Measurements from ENCODE around the gene HCFC1. TPM values are rescaled to one million over a fixed set of nuclear protein-coding genes. Genes with fewer than 3 reads are reported as not detected.

Gene HCFC1
- total and polyA plus RNA-seq, 2 of the 8 experiments (the other 6 are each of a cell fraction or from before 2014, with no cell fraction given): 24.9 to 117 TPM

DNA sequence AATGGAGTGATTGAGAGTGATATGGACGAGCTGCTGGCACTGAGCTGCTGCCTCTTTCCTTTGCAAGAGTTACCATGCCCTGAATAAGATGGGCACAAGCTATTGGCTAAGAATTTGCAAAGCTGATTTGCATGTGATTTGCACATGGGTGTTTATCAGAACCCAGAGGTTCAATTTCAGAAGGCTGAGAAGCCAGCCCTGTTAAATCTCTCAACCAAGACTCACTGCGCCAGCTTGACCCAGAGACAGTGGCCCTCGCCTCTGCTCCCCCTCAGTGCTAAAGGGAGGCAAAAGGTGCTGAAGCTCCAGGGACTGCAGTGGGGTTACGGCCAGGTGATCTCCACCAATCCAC lies 46.3 kb downstream of the HCFC1 start:
- Histone ChIP-seq H2AK5ac (ENCODE audit: low read depth, low read length) (no peak overlapping the region), H3K4me3 (ENCODE audit: extremely low read depth in 1 of 4, insufficient read depth in 2 of 4, low read depth in 3 of 4, low read length in 4 of 4) (peak overlapping the region; percentile 46 to 77 (median 56)), H3K27me3 (replicated peaks in 1 of 4; ENCODE audit: control insufficient read depth in 3 of 4, extremely low read depth in 1 of 4, insufficient read depth in 3 of 4, low read length in 3 of 4) (no peaks in the 10 kb centered on the region), H3K18ac (ENCODE audit: extremely low read depth, low read length) (no peak overlapping the region), H3K79me2 (ENCODE audit: control insufficient read depth in 1 of 2, insufficient read depth in 2 of 2, low read length in 2 of 2) (peaks cover 0 to 3% of the 10 kb centered on the region in 2 experiments; a peak in 1 of 4 replicates), H2BK120ac (replicated peaks; ENCODE audit: low read depth, low read length) (no peak overlapping the region), H4K8ac (ENCODE audit: extremely low read depth, insufficient read depth, low read length) (no peak overlapping the region), H2AFZ (ENCODE audit: low read length) (no peak overlapping the region), H3K79me1 (ENCODE audit: low read depth, low read length) (no peaks in the 10 kb centered on the region; the same call in 1 of the 2 replicates), H3K4ac (replicated peaks; ENCODE audit: insufficient read length, low read depth, low read length) (no peak overlapping the region), H2BK15ac (ENCODE audit: low read length) (no peak overlapping the region), H2BK20ac (ENCODE audit: low read length) (no peak overlapping the region), H2BK5ac (ENCODE audit: low read depth, low read length) (0 out of 2 replicates have a peak overlapping the region, but pooled peaks have one; percentile 39), H3K56ac (replicated peaks; ENCODE audit: insufficient read length, low read depth, low read length) (no peak overlapping the region), H3K4me2 (ENCODE audit: insufficient read depth in 1 of 2, low read depth in 2 of 2, low read length in 2 of 2) (peak overlapping the region; percentile 88 to 94), H4K91ac (replicated peaks; ENCODE audit: insufficient read length, low read length) (peak overlapping the region; percentile 65), H4K20me1 (replicated peaks in 1 of 2; ENCODE audit: control insufficient read depth in 1 of 2, insufficient read depth in 2 of 2, low read length in 2 of 2) (peaks cover 0 to 2% of the 10 kb centered on the region in 2 experiments), H3K9ac (replicated peaks in 1 of 4; ENCODE audit: extremely low read depth in 1 of 4, low read depth in 3 of 4, low read length in 3 of 4) (peak overlapping the region in 2 of 4 experiments; percentile 16 to 53; a peak in 5 of 7 replicates), H3K36me3 (ENCODE audit: control insufficient read depth in 2 of 4, insufficient read depth in 4 of 4, low read length in 3 of 4) (0 out of 8 replicates have a peak, but pooled peaks cover 0 to 2% (median 0%) of the 10 kb centered on the region in 4 experiments), H3K23ac (ENCODE audit: insufficient read length) (no peak overlapping the region), H3K4me1 (replicated peaks in 1 of 4; ENCODE audit: control insufficient read depth in 3 of 4, insufficient read depth in 4 of 4, low read length in 3 of 4) (peaks cover 3 to 18% (median 12%) of the 10 kb centered on the region in 4 experiments), H4K5ac (ENCODE audit: insufficient read length, low read depth, low read length) (peak overlapping the region; percentile 4), H2BK12ac (ENCODE audit: low read depth, low read length) (peak overlapping the region; percentile 27; the same call in 1 of the 2 replicates), H3K23me2 (ENCODE audit: low read depth, low read length) (peaks cover 15% of the 10 kb centered on the region; the same call in 1 of the 2 replicates), H3K27ac (ENCODE audit: low read depth, low read length) (no peak overlapping the region; the same call in 1 of the 2 replicates), H3K9me3 (ENCODE audit: insufficient read depth in 2 of 2, low read depth in 1 of 2, low read length in 1 of 2) (no peaks in the 10 kb centered on the region), H3K14ac (ENCODE audit: insufficient read length) (no peak overlapping the region)
- 62% methylated on average over 4 of the region's 4 CpGs; no CpG with 5 or more reads in 1 of the 2 experiments for WGBS, 2 experiments (ENCODE audit: extremely low coverage in 1 of 2, insufficient coverage in 1 of 2, insufficient read length in 1 of 2, insufficient replicate concordance in 2 of 2, low coverage in 1 of 2, low lambda C conversion rate in 2 of 2, missing lambda C conversion rate in 1 of 2)
- TF ChIP-seq TBP (IDR thresholded peaks at IDR 0.05; ENCODE audit: low read depth, low read length) (peak; percentile 71), RBBP5 (IDR thresholded peaks at IDR 0.05; ENCODE audit: borderline replicate concordance, low read depth, low read length) (no peak), KDM4A (IDR thresholded peaks at IDR 0.05; ENCODE audit: low read depth, low read length, severe bottlenecking) (no peak)
- TF ChIP-seq, protein P1, sequence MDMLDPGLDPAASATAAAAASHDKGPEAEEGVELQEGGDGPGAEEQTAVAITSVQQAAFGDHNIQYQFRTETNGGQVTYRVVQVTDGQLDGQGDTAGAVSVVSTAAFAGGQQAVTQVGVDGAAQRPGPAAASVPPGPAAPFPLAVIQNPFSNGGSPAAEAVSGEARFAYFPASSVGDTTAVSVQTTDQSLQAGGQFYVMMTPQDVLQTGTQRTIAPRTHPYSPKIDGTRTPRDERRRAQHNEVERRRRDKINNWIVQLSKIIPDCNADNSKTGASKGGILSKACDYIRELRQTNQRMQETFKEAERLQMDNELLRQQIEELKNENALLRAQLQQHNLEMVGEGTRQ (IDR thresholded peaks at IDR 0.05; ENCODE audit: low read length): no peak
- CTCF ChIA-PET (ENCODE audit: partially characterized antibody): interaction anchor here (0.8 to 19.6 kb wide), 12 partner anchors 11 to 170 kb away, joined by 3 to 272 read pairs (median 4); partner anchors contain the start of gene RENBP
- DNase-seq (ENCODE audit: low read depth in 1 of 2, low spot score in 2 of 2) (no peak), FAIRE-seq (no peak)
- POLR2A ChIA-PET (ENCODE audit: partially characterized antibody): interaction anchor here (0.6 to 14.9 kb wide), 19 partner anchors 11 to 241 kb away, joined by 3 to 231 read pairs (median 5); partner anchors contain the start of genes HCFC1, NAA10, RENBP and TMEM187
